ENCODE data around the gene SLC4A2. TPM values are rescaled to one million over a fixed set of nuclear protein-coding genes. Genes with fewer than 3 reads are reported as not detected.

Gene SLC4A2
- total and polyA plus RNA-seq, 4 donors = 27.5 to 98.8 (median 72.6) TPM

- Histone ChIP-seq H3K4me1 (ENCODE audit: control insufficient read depth in 4 of 4, insufficient read depth in 4 of 4, low read length in 3 of 4) (peaks cover 0 to under 1% (median 0%) of the 10 kb centered on the region in 4 donors), H3K27ac (ENCODE audit: low read depth in 1 of 2, low read length in 2 of 2) (no peak overlapping the region), H3K36me3 (ENCODE audit: control insufficient read depth in 4 of 4, insufficient read depth in 3 of 4, low read depth in 1 of 4, low read length in 3 of 4) (peaks cover 46 to 91% (median 50%) of the 10 kb centered on the region in 4 donors), H3K4me3 (ENCODE audit: low read depth in 1 of 3, low read length in 3 of 3) (no peak overlapping the region), H3K9ac (ENCODE audit: low read depth in 1 of 2, low read length in 2 of 2) (no peak overlapping the region), H3K27me3 (ENCODE audit: control insufficient read depth in 4 of 4, insufficient read depth in 4 of 4, low read length in 3 of 4) (no peaks in the 10 kb centered on the region), H3K9me3 (ENCODE audit: control insufficient read depth in 4 of 4, low read length in 3 of 4) (no peaks in the 10 kb centered on the region)
- no peak for DNase-seq (ENCODE audit: low spot score)
- no peak for TF ChIP-seq REST (IDR thresholded peaks at IDR 0.05)
- no peak for TF ChIP-seq RAD21 (IDR thresholded peaks at IDR 0.05)
- TF ChIP-seq ZBTB33 (IDR thresholded peaks at IDR 0.05) = no peak
- no peak for TF ChIP-seq MAX (IDR thresholded peaks at IDR 0.05)
- no peak for TF ChIP-seq FOXA1 (IDR thresholded peaks at IDR 0.05)
- TF ChIP-seq TAF1 (conservative IDR thresholded peaks at IDR 0.05) = no peak
- TF ChIP-seq CTCF (IDR thresholded peaks at IDR 0.05; ENCODE audit: low read depth, low read length, missing input control) = no peak
- TF ChIP-seq FOXA2 (IDR thresholded peaks at IDR 0.05) = no peak
- TF ChIP-seq NR2F2 (IDR thresholded peaks at IDR 0.05) = no peak
- no peak for TF ChIP-seq SP1 (IDR thresholded peaks at IDR 0.05)
- no peak for TF ChIP-seq GABPA (IDR thresholded peaks at IDR 0.05 in 1 of 2, conservative IDR thresholded peaks at IDR 0.05 in 1 of 2)
- TF ChIP-seq ATF3 (IDR thresholded peaks at IDR 0.05) = no peak
- no peak for TF ChIP-seq HNF4A (conservative IDR thresholded peaks at IDR 0.05)
- TF ChIP-seq RXRA (IDR thresholded peaks at IDR 0.05) = no peak
- no peak for TF ChIP-seq YY1 (IDR thresholded peaks at IDR 0.05)
- no peak for TF ChIP-seq JUND (IDR thresholded peaks at IDR 0.05)
- 94% methylated on average over 15 of the region's 15 CpGs for WGBS
Measured at GRCh38 chr7:151070574-151070960, 11.2 kb downstream of the SLC4A2 start.
